Measurements from ENCODE around the gene DPYD.

Gene DPYD

GRCh38 chr1:97781762-97782337 is 139.0 kb downstream of the DPYD start:
- DNase-seq, result no peak

GRCh38 chr1:97780884-97781283 is 139.9 kb downstream of the DPYD start:
- DNase-seq, result no peak

GRCh38 chr1:97778718-97779117 is 142.1 kb downstream of the DPYD start:
- DNase-seq, result no peak

GRCh38 chr1:97770376-97770775 is 150.5 kb downstream of the DPYD start:
- DNase-seq, result no peak

- no peak for DNase-seq
These were observed 153.5 kb downstream of the DPYD start for GRCh38 chr1:97767381-97767780.

DNA sequence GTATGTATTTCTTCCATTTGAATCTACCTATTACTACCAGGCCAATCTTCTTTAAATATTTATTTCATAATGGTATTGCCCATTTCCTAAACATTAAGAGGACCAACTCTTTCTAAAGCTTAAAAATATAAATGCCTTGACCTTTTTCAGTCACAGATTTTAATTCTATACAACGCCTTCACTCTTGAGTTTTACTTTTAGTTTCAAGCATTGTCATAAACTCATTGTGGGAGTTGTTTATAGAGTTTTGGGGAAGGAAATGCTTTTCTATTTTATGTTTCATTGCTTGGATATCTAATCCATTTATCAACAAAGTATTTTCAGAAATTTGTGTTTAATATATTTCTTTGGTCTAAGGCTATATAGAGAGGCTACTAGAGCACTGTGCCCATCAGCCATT is 155.8 kb downstream of the DPYD start:
- DNase-seq, result no peak

GRCh38 chr1:97761637-97762036 is 159.2 kb downstream of the DPYD start:
- no peak for DNase-seq

- no peak for DNase-seq
These were observed 161.8 kb downstream of the DPYD start for GRCh38 chr1:97759078-97759477.

GRCh38 chr1:97758541-97759057 is 162.2 kb downstream of the DPYD start:
- no peak for DNase-seq

- no peak for DNase-seq
These were observed 174.9 kb downstream of the DPYD start for GRCh38 chr1:97745912-97746311.

GRCh38 chr1:97744977-97745376 is 175.9 kb downstream of the DPYD start:
- no peak for DNase-seq

DNA sequence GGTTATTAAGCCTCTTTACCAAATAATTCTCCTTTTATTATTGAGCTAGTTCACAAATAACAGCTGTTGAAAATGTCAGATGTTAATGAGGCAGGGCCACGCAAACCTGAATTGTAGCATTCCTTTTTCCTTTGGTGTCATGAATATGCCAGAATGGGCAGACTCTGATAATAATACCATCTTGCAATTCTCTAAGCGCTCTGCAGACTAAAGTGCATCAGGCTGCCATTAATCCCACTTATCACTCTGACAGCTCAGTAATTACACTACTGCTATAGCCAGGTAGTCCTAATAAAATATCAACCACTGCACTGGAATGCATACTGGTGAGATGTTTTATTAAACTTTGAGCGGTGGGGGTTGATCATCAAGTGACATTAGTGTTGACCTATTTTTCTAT is 177.7 kb downstream of the DPYD start:
- DNase-seq, result no peak

GRCh38 chr1:97740891-97741290 is 179.9 kb downstream of the DPYD start:
- DNase-seq, result no peak

DNA sequence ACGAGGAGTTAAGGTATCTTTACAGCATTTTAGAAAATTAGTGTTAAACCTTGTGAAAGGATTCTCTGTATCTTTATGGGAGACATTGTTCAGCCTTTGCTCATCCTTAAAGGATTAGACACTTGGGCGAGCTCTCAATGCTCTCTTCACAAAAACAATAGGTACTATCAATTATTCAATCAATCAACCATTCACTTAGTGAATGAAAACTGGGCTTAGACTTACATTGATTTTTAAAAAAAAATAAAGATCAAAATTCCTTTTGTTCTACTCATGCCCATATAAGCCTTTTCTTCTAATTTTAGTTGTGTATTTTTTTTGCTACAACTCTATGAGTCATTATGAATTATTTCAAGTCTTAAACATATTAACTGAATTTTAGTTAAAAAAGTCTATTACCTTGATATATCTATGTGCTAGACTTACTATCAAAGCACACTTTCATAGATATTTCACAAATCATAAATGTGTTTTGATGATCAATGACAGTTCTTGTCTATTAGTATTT is 181.2 kb downstream of the DPYD start:
- no peak for DNase-seq

DNA sequence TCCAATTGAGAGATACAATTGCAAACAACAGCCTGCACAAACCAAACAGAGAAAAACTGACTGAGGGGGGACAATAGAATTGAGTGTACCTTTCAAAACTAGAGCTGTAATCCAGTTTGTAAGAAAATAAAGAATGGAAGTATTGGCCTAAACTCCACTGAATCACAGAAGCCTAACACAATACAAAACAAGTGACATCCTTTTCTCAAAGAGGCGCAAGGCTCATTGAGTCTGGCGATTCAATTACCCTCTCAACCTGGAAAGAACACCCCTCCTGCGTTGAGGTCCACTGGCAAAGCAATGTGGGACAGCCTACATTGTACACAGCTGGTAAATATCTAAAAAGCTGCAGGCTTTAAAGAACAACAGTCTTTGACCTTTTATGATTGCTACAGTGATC is 182.6 kb downstream of the DPYD start:
- DNase-seq, result no peak

DNA sequence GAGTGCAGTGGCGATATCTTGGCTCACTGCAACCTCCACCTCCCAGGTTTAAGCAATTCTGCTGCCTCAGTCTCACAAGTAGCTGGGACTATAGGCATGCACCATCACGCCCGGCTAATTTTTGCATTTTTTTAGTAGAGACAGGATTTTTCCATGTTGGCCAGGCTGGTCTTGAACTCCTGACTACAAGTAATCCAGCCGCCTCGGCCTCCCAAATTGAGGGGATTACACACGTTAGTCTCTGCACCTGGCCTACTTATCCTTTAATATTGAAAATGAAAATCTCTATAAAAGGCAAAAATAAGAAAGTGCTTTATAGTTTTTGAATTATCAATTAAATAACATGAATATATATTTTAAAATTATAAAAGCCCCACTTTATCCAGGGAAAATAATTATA is 190.6 kb downstream of the DPYD start:
- DNase-seq, result no peak

DNA sequence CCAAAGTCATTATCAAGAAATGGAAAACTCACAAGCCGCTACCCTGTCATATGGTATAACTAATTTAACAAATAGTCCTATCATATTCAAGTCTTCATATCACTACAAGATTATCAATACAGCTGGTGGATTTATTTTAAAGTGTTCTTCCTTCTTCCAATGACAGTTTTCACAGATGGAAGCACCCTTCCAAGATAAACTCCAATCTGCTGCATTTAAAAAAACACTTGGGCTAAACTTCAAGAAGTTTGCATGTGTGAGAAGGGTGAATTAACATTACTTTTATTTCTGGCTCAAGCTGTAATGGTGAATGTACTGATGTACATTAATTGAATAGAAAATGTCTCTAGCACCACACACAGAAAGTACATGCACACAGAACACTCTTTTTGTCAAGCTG is 192.4 kb downstream of the DPYD start:
- no peak for DNase-seq

- no peak for DNase-seq
These were observed 193.8 kb downstream of the DPYD start for GRCh38 chr1:97727029-97727428.

DNA sequence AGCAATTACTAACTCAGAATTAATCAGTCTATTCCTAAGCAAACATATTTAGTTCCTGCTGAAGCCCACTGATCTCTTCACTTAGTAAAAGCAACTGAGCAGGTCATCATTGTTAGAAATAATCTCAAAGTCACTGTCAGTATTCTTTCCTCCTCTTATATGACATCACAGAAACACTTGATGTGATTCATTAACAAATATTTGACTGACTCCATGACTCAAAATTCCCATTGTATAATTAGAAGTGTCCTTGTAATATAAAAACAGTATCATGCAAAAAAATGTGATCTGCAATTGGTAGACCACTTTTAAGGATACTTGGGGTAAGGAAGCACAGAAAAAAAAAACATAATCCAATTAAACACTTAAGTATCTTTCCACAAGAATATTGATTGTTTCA is 194.4 kb downstream of the DPYD start:
- no peak for DNase-seq

DNA sequence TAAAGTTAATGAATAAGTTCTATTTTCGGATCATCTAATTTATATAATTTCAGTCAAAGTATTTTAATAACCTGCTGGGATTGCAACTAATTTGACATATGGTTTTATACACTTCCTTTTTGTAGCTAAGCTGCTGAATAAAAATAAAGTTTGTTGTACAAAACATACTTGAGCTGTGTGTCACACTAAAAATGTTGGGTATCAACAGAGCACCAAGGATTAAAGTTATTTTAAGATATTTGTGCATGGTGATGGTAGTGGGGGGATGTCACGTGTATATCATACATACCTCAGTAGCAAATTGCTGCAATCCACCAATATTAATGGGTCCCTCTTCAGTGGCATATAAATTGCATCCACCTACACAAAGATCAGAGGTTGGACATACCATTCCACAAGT is 199.6 kb downstream of the DPYD start:
- DNase-seq, result no peak

GRCh38 chr1:97712980-97713379 is 207.9 kb downstream of the DPYD start:
- no peak for DNase-seq

DNA sequence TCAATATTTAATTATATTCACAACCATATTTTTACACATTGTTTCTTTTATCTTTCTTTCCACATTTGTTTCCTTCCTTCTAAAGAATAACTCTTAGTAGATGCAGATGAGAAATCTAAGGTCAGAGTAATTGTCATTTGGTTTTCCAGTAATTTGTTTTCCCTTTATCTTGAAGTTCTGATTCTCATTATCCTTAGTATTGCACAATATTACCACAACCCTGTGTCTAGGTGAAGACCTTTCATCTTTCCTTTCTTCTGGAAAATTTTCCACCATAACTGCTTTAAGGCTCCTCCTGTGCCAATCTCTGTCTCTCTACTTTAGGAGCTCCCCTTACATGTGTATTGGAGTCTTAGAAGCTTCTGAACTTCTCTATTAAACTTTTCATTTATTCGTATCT is 209.0 kb downstream of the DPYD start:
- DNase-seq, result no peak

DNA sequence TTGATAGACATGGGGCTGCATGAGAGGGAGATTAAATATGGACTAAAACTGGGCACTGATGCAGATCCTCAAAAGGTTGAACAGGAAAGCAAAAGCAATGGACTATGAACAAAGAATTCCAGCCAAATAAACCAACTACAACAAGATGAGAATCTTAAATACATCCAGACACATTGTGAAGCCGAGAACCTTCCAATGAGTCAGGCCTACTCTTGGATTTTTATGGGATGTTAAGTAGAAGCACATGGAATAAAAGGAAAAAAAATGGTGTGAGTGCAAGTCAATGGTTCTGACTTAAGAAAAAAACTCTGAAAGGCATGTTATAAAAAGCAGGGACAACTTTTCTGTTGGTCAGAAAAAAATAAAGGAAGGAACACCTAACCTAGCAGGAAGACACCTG is 227.2 kb downstream of the DPYD start:
- DNase-seq, result no peak

- DNase-seq, result no peak
These were observed 229.5 kb downstream of the DPYD start for GRCh38 chr1:97691325-97691724.

- no peak for DNase-seq
These were observed 235.5 kb downstream of the DPYD start for GRCh38 chr1:97685360-97685759.

Measured in activated CD8-positive, alpha-beta memory T cell treated with anti-CD3 and anti-CD28 coated beads, Interleukin-2, amount 50 U/mL, for 48 hours (primary cell).